Measurements from ENCODE around the gene CYP19A1.

Gene CYP19A1

GRCh38 chr15:51369451-51369761 lies 31.0 kb upstream of the CYP19A1 start:
- DNase-seq, result no peak
- peaks cover 4% of the 10 kb centered on the region for H3K27me3 Mint-ChIP-seq
- no peaks in the 10 kb centered on the region for H3K4me1 Mint-ChIP-seq
- no peak overlapping the region for H3K4me3 Mint-ChIP-seq
- CTCF ChIA-PET, result interaction anchor here (1.8 to 3.4 kb wide), 2 partner anchors 11 to 129 kb away, joined by 6 to 19 read pairs; no protein-coding TSS in a partner anchor
- no peaks in the 10 kb centered on the region for H3K36me3 Mint-ChIP-seq
- H3K9me3 Mint-ChIP-seq, result no peaks in the 10 kb centered on the region
- H3K27ac Mint-ChIP-seq, result no peak overlapping the region

GRCh38 chr15:51368751-51369450 lies 30.5 kb upstream of the CYP19A1 start:
- no peak overlapping the region for H3K27ac Mint-ChIP-seq
- H3K9me3 Mint-ChIP-seq, result no peaks in the 10 kb centered on the region
- CTCF ChIA-PET, result interaction anchor here (1.8 to 3.4 kb wide), 2 partner anchors 12 to 130 kb away, joined by 6 to 19 read pairs; no protein-coding TSS in a partner anchor
- H3K27me3 Mint-ChIP-seq, result peaks cover 4% of the 10 kb centered on the region
- H3K4me1 Mint-ChIP-seq, result no peaks in the 10 kb centered on the region
- no peak overlapping the region for H3K4me3 Mint-ChIP-seq
- DNase-seq, result no peak
- H3K36me3 Mint-ChIP-seq, result no peaks in the 10 kb centered on the region

GRCh38 chr15:51368307-51368706 lies 29.9 kb upstream of the CYP19A1 start:
- Mint-ChIP-seq H3K4me3 (no peak overlapping the region), H3K36me3 (no peaks in the 10 kb centered on the region), H3K4me1 (no peaks in the 10 kb centered on the region), H3K27me3 (peaks cover 4% of the 10 kb centered on the region), H3K9me3 (no peaks in the 10 kb centered on the region), H3K27ac (no peak overlapping the region)
- no peak for DNase-seq
- CTCF ChIA-PET, result interaction anchor here (3.4 kb wide), 1 partner anchor 13 kb away, joined by 19 read pairs; no protein-coding TSS in a partner anchor

GRCh38 chr15:51367322-51367976 lies 29.1 kb upstream of the CYP19A1 start:
- H3K27ac Mint-ChIP-seq, result no peak overlapping the region
- no peak for DNase-seq
- no peaks in the 10 kb centered on the region for H3K4me1 Mint-ChIP-seq
- H3K4me3 Mint-ChIP-seq, result no peak overlapping the region
- no peaks in the 10 kb centered on the region for H3K9me3 Mint-ChIP-seq
- H3K27me3 Mint-ChIP-seq, result peaks cover 4% of the 10 kb centered on the region
- CTCF ChIA-PET, result interaction anchor here (3.4 kb wide), 1 partner anchor 13 kb away, joined by 19 read pairs; no protein-coding TSS in a partner anchor
- no peaks in the 10 kb centered on the region for H3K36me3 Mint-ChIP-seq

- Mint-ChIP-seq H3K4me3 (no peak overlapping the region), H3K9me3 (no peaks in the 10 kb centered on the region), H3K36me3 (no peaks in the 10 kb centered on the region), H3K27ac (no peak overlapping the region), H3K4me1 (no peaks in the 10 kb centered on the region), H3K27me3 (peaks cover 4% of the 10 kb centered on the region)
- CTCF ChIA-PET, result no interaction called here
- DNase-seq, result no peak
These were observed 28.5 kb upstream of the CYP19A1 start for GRCh38 chr15:51366920-51367319.

- no peak for DNase-seq
- Mint-ChIP-seq H3K4me3 (no peak overlapping the region), H3K9me3 (no peaks in the 10 kb centered on the region), H3K27ac (no peak overlapping the region), H3K27me3 (peaks cover 4% of the 10 kb centered on the region), H3K4me1 (no peaks in the 10 kb centered on the region), H3K36me3 (no peaks in the 10 kb centered on the region)
- CTCF ChIA-PET, result no interaction called here
These were observed 27.7 kb upstream of the CYP19A1 start for GRCh38 chr15:51366071-51366470.

GRCh38 chr15:51365417-51365816 lies 27.0 kb upstream of the CYP19A1 start:
- Mint-ChIP-seq H3K36me3 (no peaks in the 10 kb centered on the region), H3K4me3 (no peak overlapping the region), H3K27me3 (peaks cover 4% of the 10 kb centered on the region), H3K27ac (no peak overlapping the region), H3K4me1 (no peaks in the 10 kb centered on the region), H3K9me3 (no peaks in the 10 kb centered on the region)
- no peak for DNase-seq
- CTCF ChIA-PET, result no interaction called here

GRCh38 chr15:51363383-51363782 lies 25.0 kb upstream of the CYP19A1 start:
- Mint-ChIP-seq H3K36me3 (no peaks in the 10 kb centered on the region), H3K9me3 (no peaks in the 10 kb centered on the region), H3K27ac (no peak overlapping the region), H3K4me1 (no peaks in the 10 kb centered on the region), H3K27me3 (peaks cover 4% of the 10 kb centered on the region), H3K4me3 (no peak overlapping the region)
- CTCF ChIA-PET, result interaction anchor here (0.6 to 1.2 kb wide), 3 partner anchors 19 to 200 kb away, joined by 3 to 5 read pairs (median 3); no protein-coding TSS in a partner anchor
- no peak for DNase-seq

- Mint-ChIP-seq H3K27ac (no peak overlapping the region), H3K27me3 (no peaks in the 10 kb centered on the region), H3K4me1 (peaks cover 2% of the 10 kb centered on the region), H3K4me3 (no peak overlapping the region), H3K9me3 (no peaks in the 10 kb centered on the region), H3K36me3 (no peaks in the 10 kb centered on the region)
- CTCF ChIA-PET, result no interaction called here
- DNase-seq, result no peak
These were observed 21.6 kb upstream of the CYP19A1 start for GRCh38 chr15:51359981-51360380.

- Mint-ChIP-seq H3K4me1 (peaks cover 2% of the 10 kb centered on the region), H3K36me3 (no peaks in the 10 kb centered on the region), H3K27me3 (peaks cover 12% of the 10 kb centered on the region), H3K9me3 (no peaks in the 10 kb centered on the region), H3K27ac (no peak overlapping the region), H3K4me3 (no peak overlapping the region)
- no peak for DNase-seq
- CTCF ChIA-PET, result no interaction called here
These were observed 18.6 kb upstream of the CYP19A1 start for GRCh38 chr15:51356983-51357382.

- CTCF ChIA-PET, result no interaction called here
- H3K27me3 Mint-ChIP-seq, result peaks cover 12% of the 10 kb centered on the region
- DNase-seq, result no peak
- no peaks in the 10 kb centered on the region for H3K9me3 Mint-ChIP-seq
- no peak overlapping the region for H3K27ac Mint-ChIP-seq
- no peaks in the 10 kb centered on the region for H3K36me3 Mint-ChIP-seq
- H3K4me1 Mint-ChIP-seq, result peaks cover 2% of the 10 kb centered on the region
- no peak overlapping the region for H3K4me3 Mint-ChIP-seq
These were observed 17.8 kb upstream of the CYP19A1 start for GRCh38 chr15:51356147-51356546.

GRCh38 chr15:51355096-51355495 lies 16.7 kb upstream of the CYP19A1 start:
- no peak overlapping the region for H3K27ac Mint-ChIP-seq
- no peak for DNase-seq
- H3K27me3 Mint-ChIP-seq, result peaks cover 14% of the 10 kb centered on the region
- CTCF ChIA-PET, result no interaction called here
- H3K4me3 Mint-ChIP-seq, result no peak overlapping the region
- no peaks in the 10 kb centered on the region for H3K9me3 Mint-ChIP-seq
- peaks cover 2% of the 10 kb centered on the region for H3K4me1 Mint-ChIP-seq
- no peaks in the 10 kb centered on the region for H3K36me3 Mint-ChIP-seq

GRCh38 chr15:51353976-51354375 lies 15.6 kb upstream of the CYP19A1 start:
- Mint-ChIP-seq H3K27me3 (peaks cover 16% of the 10 kb centered on the region), H3K9me3 (no peaks in the 10 kb centered on the region)
- CTCF ChIA-PET, result no interaction called here

GRCh38 chr15:51350723-51351122 lies 12.3 kb upstream of the CYP19A1 start:
- Mint-ChIP-seq H3K4me3 (no peak overlapping the region), H3K36me3 (no peaks in the 10 kb centered on the region), H3K27ac (no peak overlapping the region), H3K9me3 (no peaks in the 10 kb centered on the region), H3K4me1 (no peaks in the 10 kb centered on the region), H3K27me3 (peaks cover 16% of the 10 kb centered on the region)
- DNase-seq, result no peak
- CTCF ChIA-PET, result no interaction called here

More at GRCh38 chr15:51353976-51354375, 15.6 kb upstream of the CYP19A1 start:
- Mint-ChIP-seq H3K27ac (no peak overlapping the region), H3K36me3 (no peaks in the 10 kb centered on the region), H3K4me1 (peaks cover 2% of the 10 kb centered on the region), H3K4me3 (no peak overlapping the region)
- DNase-seq, result no peak

GRCh38 chr15:51349156-51349844 lies 10.9 kb upstream of the CYP19A1 start:
- Mint-ChIP-seq H3K4me1 (no peaks in the 10 kb centered on the region), H3K9me3 (no peaks in the 10 kb centered on the region), H3K4me3 (no peak overlapping the region), H3K36me3 (no peaks in the 10 kb centered on the region), H3K27ac (no peak overlapping the region), H3K27me3 (peaks cover 16% of the 10 kb centered on the region)
- CTCF ChIA-PET, result no interaction called here
- no peak for DNase-seq
